K562 (cell line): Measurements from ENCODE around the gene ELMOD1. TPM values are rescaled to one million over a fixed set of nuclear protein-coding genes. Genes with fewer than 3 reads are reported as not detected.

ENCODE experiments used
- CEBPB ChIP-seq: fragments of 450-650 bp; IDR thresholded peaks from 2 replicates; pipeline ENCODE4 v1.6.1; 2016; ENCODE audit warnings: missing genetic modification characterization, missing compliant biosample characterization
- DNMT1 ChIP-seq: fragments of 450-650 bp; IDR thresholded peaks from 2 replicates; pipeline ENCODE4 v1.6.1; 2016; ENCODE audit warnings: antibody characterized with exemption, mild to moderate bottlenecking
- E2F6 ChIP-seq, 2 experiments: IDR thresholded peaks; 2 replicates each; pipeline ENCODE4 v1.6.1; 2011; ENCODE audit warnings: borderline replicate concordance in 1 of 2, control low read depth in 1 of 2, low read depth in 1 of 2, low read length in 1 of 2, mild to moderate bottlenecking in 1 of 2, mixed read lengths in 1 of 2, moderate library complexity in 1 of 2; ENCODE audit not compliant: insufficient read depth in 1 of 2, insufficient read length in 1 of 2, poor library complexity in 1 of 2, severe bottlenecking in 1 of 2; ENCODE audit errors: extremely low read depth in 1 of 2
- E4F1 ChIP-seq: fragments of 250-450 bp; sonication (Bioruptor Pico); IDR thresholded peaks from 2 replicates; pipeline ENCODE4 v1.5.0; 2021; ENCODE audit warnings: mild to moderate bottlenecking, borderline replicate concordance
- GATAD2A ChIP-seq: fragments of 450-650 bp; IDR thresholded peaks from 2 replicates; pipeline ENCODE4 v1.6.1; 2017
- HDAC2 ChIP-seq: fragments of 450-650 bp; IDR thresholded peaks from 2 replicates; pipeline ENCODE4 v1.6.1; 2016; ENCODE audit warnings: mild to moderate bottlenecking
- HNRNPH1 ChIP-seq: fragments of 200-400 bp; formaldehyde crosslinking; optimal IDR thresholded peaks from 2 replicates; pipeline ENCODE3; 2017; ENCODE audit warnings: low read depth, mild to moderate bottlenecking, low read length, moderate library complexity
- KLF16 ChIP-seq: IDR thresholded peaks from 2 replicates; pipeline ENCODE4 v1.6.1; 2016; ENCODE audit warnings: antibody characterized with exemption
- MCM5 ChIP-seq: fragments of 450-650 bp; IDR thresholded peaks from 2 replicates; pipeline ENCODE4 v1.6.1; 2016; ENCODE audit warnings: low read depth
- MTF1 ChIP-seq: fragments of 250-450 bp; sonication (Bioruptor Pico); IDR thresholded peaks from 2 replicates; pipeline ENCODE4 v1.9.0; 2021; ENCODE audit warnings: moderate library complexity, mild to moderate bottlenecking, inconsistent platforms, borderline replicate concordance
- NBN ChIP-seq: fragments of 450-650 bp; IDR thresholded peaks from 2 replicates; pipeline ENCODE4 v1.6.1; 2016; ENCODE audit warnings: low read depth, mild to moderate bottlenecking
- PML ChIP-seq: IDR thresholded peaks from 2 replicates; pipeline ENCODE4 v1.6.1; 2012; ENCODE audit warnings: low read length, inconsistent platforms
- SIN3B ChIP-seq: fragments of 450-650 bp; IDR thresholded peaks from 2 replicates; pipeline ENCODE4 v1.6.1; 2017; ENCODE audit warnings: low read depth, mild to moderate bottlenecking, moderate library complexity
- TARDBP ChIP-seq: fragments of 450-650 bp; IDR thresholded peaks from 2 replicates; pipeline ENCODE4 v1.6.1; 2016
- U2AF1 ChIP-seq: fragments of 200-400 bp; formaldehyde crosslinking; optimal IDR thresholded peaks from 2 replicates; pipeline ENCODE3; 2017; ENCODE audit warnings: mild to moderate bottlenecking, low read depth, low read length, moderate library complexity
- ZNF124 ChIP-seq: sonication (generic); formaldehyde crosslinking; IDR thresholded peaks from 2 replicates; pipeline ENCODE4 v1.8.1; 2022; ENCODE audit warnings: missing genetic modification reagents
- ZNF217 ChIP-seq: sonication (generic); formaldehyde crosslinking; IDR thresholded peaks from 2 replicates; pipeline ENCODE4 v1.8.0; 2022; ENCODE audit warnings: mild to moderate bottlenecking, missing genetic modification reagents
- ZNF239 ChIP-seq: fragments of 250-450 bp; sonication (Bioruptor Pico); IDR thresholded peaks from 2 replicates; pipeline ENCODE4 v1.4.0; 2020; ENCODE audit warnings: mild to moderate bottlenecking
- ZNF445 ChIP-seq: fragments of 250-450 bp; sonication (Bioruptor Pico); IDR thresholded peaks from 2 replicates; pipeline ENCODE4 v1.4.0; 2020; ENCODE audit warnings: low read depth, mild to moderate bottlenecking, moderate library complexity
- ZNF77 ChIP-seq: fragments of 250-450 bp; sonication (Bioruptor Pico); IDR thresholded peaks from 2 replicates; pipeline ENCODE4 v1.5.0; 2020
- polyA plus RNA-seq, 8 experiments: library from polyadenylated mRNA; depleted of rRNA in 4 of 8; stranded (reverse) in 5 of 8; unstranded in 3 of 8; fragments of >200 nt; fragmentation: Nextera tagmentation in 2 of 8; fragmentation: Illumina TruSeq in 1 of 8; extraction: Ambion mirVana in 2 of 8; extraction: Trizol in 1 of 8; gene quantifications; 2 replicates each; pipeline versions ENCODE4 v1.2.1 to v1.2.3, GENCODE V29; 2011 to 2014; ENCODE audit warnings: inconsistent platforms in 1 of 8, missing spikeins in 1 of 8
- total RNA-seq, 7 experiments: library from RNA; depleted of rRNA in 6 of 7; stranded (reverse); fragments of >200 nt in 6 of 7; fragmentation: Illumina TruSeq in 2 of 7; extraction: Trizol in 2 of 7; gene quantifications; 2 replicates each; pipeline versions ENCODE4 v1.2.1 to v1.2.3, GENCODE V29; 2011 to 2021; ENCODE audit warnings: low replicate concordance in 1 of 7

ELMOD1 gene
- total and polyA plus RNA-seq, 9 of the 15 experiments (the other 6 are each of a cell fraction or from before 2014, with no cell fraction given): not detected

GRCh38 chr11:107565219-107565937 lies 25.6 kb upstream of the ELMOD1 start, which contains the start of gene ALKBH8 (continued):
- no peak for TF ChIP-seq U2AF1
- TF ChIP-seq KLF16: no peak
- peak; percentile 60; the same call in 1 of the 2 replicates for TF ChIP-seq SIN3B
- TF ChIP-seq NBN: no peak
- no peak for TF ChIP-seq HNRNPH1
- TF ChIP-seq ZNF77 (CRISPR knock-in tag): no peak
- TF ChIP-seq GATAD2A: no peak
- no peak for TF ChIP-seq ZNF239 (CRISPR knock-in tag)
- TF ChIP-seq E2F6 (IDR thresholded peaks at IDR 0.05; ENCODE audit: borderline replicate concordance in 1 of 2, extremely low read depth in 1 of 2, insufficient read depth in 1 of 2, insufficient read length in 1 of 2, low read depth in 1 of 2, low read length in 1 of 2, poor library complexity in 1 of 2, severe bottlenecking in 1 of 2): no peak
- TF ChIP-seq ZNF445 (CRISPR knock-in tag): no peak
- TF ChIP-seq ZNF217 (CRISPR knock-in tag): no peak
- TF ChIP-seq E4F1 (CRISPR knock-in tag): no peak
- 0 out of 2 replicates have a peak, but pooled peaks have one; percentile 13 for TF ChIP-seq PML
- no peak for TF ChIP-seq ZNF124 (CRISPR knock-in tag)
- TF ChIP-seq MTF1 (CRISPR knock-in tag): no peak
- no peak for TF ChIP-seq TARDBP
- TF ChIP-seq HDAC2: peak; percentile 93
- no peak for TF ChIP-seq DNMT1
- TF ChIP-seq CEBPB (tag): peak; percentile 94
- no peak for TF ChIP-seq MCM5
